ENCODE results near the gene SPTSSA. TPM values are rescaled to one million over a fixed set of nuclear protein-coding genes. Genes with fewer than 3 reads are reported as not detected.

SPTSSA gene
- total and polyA plus RNA-seq, 10 of the 15 experiments (the other 5 are each of a cell fraction or from before 2014, with no cell fraction given): 9.3 to 37.7 (median 21.0) TPM

- ChIA-PET SMC1A (ENCODE audit: uncharacterized antibody, unreplicated experiment) (no interaction called here), RAD21 (ENCODE audit: unreplicated experiment) (no interaction called here), POLR2A (no interaction called here), CTCF (no interaction called here)
- Histone ChIP-seq H2AFZ (ENCODE audit: control insufficient read depth, low read depth, low read length) (no peak overlapping the region), H3K27me3 (replicated peaks in 1 of 2; ENCODE audit: control insufficient read depth in 2 of 2, insufficient read depth in 2 of 2, low read length in 1 of 2) (no peaks in the 10 kb centered on the region), H3K36me3 (ENCODE audit: control insufficient read depth in 2 of 2, insufficient read depth in 2 of 2, low read length in 1 of 2) (no peaks in the 10 kb centered on the region), H3K4me1 (ENCODE audit: control insufficient read depth, insufficient read depth, low read length) (no peaks in the 10 kb centered on the region), H3K9me3 (replicated peaks; ENCODE audit: control insufficient read depth, insufficient read depth, low read length) (no peaks in the 10 kb centered on the region), H3K9ac (ENCODE audit: control insufficient read depth, insufficient read depth, low read length) (no peak overlapping the region), H3K79me2 (ENCODE audit: control insufficient read depth, insufficient read depth, low read length) (no peaks in the 10 kb centered on the region), H3K4me2 (ENCODE audit: control insufficient read depth, insufficient read depth) (no peak overlapping the region), H4K20me1 (ENCODE audit: control insufficient read depth, insufficient read depth) (no peaks in the 10 kb centered on the region), H3K27ac (ENCODE audit: control insufficient read depth, insufficient read depth) (no peak overlapping the region), H3K4me3 (no peak overlapping the region)
- FAIRE-seq (no peak), DNase-seq (ENCODE audit: low read depth, low spot score) (no peak), ATAC-seq (no peak)
- in situ Hi-C loops (cut with MboI): no loop called here
- 0% methylated on average over 2 of the region's 2 CpGs for WGBS (ENCODE audit: insufficient coverage, insufficient replicate concordance, low lambda C conversion rate, missing lambda C conversion rate)
- intact Hi-C loops (cut with micrococcal nuclease; ENCODE audit: unreplicated experiment): no loop called here
- BruUV-seq (replicated peaks): no TSS peak
- TF ChIP-seq, protein P1, sequence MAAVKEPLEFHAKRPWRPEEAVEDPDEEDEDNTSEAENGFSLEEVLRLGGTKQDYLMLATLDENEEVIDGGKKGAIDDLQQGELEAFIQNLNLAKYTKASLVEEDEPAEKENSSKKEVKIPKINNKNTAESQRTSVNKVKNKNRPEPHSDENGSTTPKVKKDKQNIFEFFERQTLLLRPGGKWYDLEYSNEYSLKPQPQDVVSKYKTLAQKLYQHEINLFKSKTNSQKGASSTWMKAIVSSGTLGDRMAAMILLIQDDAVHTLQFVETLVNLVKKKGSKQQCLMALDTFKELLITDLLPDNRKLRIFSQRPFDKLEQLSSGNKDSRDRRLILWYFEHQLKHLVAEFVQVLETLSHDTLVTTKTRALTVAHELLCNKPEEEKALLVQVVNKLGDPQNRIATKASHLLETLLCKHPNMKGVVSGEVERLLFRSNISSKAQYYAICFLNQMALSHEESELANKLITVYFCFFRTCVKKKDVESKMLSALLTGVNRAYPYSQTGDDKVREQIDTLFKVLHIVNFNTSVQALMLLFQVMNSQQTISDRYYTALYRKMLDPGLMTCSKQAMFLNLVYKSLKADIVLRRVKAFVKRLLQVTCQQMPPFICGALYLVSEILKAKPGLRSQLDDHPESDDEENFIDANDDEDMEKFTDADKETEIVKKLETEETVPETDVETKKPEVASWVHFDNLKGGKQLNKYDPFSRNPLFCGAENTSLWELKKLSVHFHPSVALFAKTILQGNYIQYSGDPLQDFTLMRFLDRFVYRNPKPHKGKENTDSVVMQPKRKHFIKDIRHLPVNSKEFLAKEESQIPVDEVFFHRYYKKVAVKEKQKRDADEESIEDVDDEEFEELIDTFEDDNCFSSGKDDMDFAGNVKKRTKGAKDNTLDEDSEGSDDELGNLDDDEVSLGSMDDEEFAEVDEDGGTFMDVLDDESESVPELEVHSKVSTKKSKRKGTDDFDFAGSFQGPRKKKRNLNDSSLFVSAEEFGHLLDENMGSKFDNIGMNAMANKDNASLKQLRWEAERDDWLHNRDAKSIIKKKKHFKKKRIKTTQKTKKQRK (IDR thresholded peaks at IDR 0.05; ENCODE audit: low read depth, low read length): no peak
- no peak for TF ChIP-seq ZBTB33 (IDR thresholded peaks at IDR 0.05)
- no peak for TF ChIP-seq BHLHE40 (IDR thresholded peaks at IDR 0.05; ENCODE audit: borderline replicate concordance in 1 of 2, low read depth in 2 of 2, low read length in 1 of 2)
- TF ChIP-seq LARP7 (IDR thresholded peaks at IDR 0.05): no peak
- TF ChIP-seq, protein P2, sequence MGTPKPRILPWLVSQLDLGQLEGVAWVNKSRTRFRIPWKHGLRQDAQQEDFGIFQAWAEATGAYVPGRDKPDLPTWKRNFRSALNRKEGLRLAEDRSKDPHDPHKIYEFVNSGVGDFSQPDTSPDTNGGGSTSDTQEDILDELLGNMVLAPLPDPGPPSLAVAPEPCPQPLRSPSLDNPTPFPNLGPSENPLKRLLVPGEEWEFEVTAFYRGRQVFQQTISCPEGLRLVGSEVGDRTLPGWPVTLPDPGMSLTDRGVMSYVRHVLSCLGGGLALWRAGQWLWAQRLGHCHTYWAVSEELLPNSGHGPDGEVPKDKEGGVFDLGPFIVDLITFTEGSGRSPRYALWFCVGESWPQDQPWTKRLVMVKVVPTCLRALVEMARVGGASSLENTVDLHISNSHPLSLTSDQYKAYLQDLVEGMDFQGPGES (IDR thresholded peaks at IDR 0.05): no peak
- TF ChIP-seq TARDBP (IDR thresholded peaks at IDR 0.05; ENCODE audit: borderline replicate concordance): no peak
- TF ChIP-seq, protein P3, sequence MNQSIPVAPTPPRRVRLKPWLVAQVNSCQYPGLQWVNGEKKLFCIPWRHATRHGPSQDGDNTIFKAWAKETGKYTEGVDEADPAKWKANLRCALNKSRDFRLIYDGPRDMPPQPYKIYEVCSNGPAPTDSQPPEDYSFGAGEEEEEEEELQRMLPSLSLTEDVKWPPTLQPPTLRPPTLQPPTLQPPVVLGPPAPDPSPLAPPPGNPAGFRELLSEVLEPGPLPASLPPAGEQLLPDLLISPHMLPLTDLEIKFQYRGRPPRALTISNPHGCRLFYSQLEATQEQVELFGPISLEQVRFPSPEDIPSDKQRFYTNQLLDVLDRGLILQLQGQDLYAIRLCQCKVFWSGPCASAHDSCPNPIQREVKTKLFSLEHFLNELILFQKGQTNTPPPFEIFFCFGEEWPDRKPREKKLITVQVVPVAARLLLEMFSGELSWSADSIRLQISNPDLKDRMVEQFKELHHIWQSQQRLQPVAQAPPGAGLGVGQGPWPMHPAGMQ (IDR thresholded peaks at IDR 0.05; ENCODE audit: borderline replicate concordance): no peak
- no peak for TF ChIP-seq SREBF2 (IDR thresholded peaks at IDR 0.05; ENCODE audit: low read length)
- TF ChIP-seq ZNF274 (IDR thresholded peaks at IDR 0.05; ENCODE audit: insufficient read depth, insufficient read length): no peak
- no peak for TF ChIP-seq POU2F2 (IDR thresholded peaks at IDR 0.05; ENCODE audit: borderline replicate concordance, low read depth, low read length)
- no peak for TF ChIP-seq NFXL1 (IDR thresholded peaks at IDR 0.05; ENCODE audit: borderline replicate concordance)
- no peak for TF ChIP-seq CBX5 (IDR thresholded peaks at IDR 0.05; ENCODE audit: low read depth)
- TF ChIP-seq, protein P4, sequence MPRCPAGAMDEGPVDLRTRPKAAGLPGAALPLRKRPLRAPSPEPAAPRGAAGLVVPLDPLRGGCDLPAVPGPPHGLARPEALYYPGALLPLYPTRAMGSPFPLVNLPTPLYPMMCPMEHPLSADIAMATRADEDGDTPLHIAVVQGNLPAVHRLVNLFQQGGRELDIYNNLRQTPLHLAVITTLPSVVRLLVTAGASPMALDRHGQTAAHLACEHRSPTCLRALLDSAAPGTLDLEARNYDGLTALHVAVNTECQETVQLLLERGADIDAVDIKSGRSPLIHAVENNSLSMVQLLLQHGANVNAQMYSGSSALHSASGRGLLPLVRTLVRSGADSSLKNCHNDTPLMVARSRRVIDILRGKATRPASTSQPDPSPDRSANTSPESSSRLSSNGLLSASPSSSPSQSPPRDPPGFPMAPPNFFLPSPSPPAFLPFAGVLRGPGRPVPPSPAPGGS (IDR thresholded peaks at IDR 0.05; ENCODE audit: borderline replicate concordance, insufficient read depth, low read depth, low read length, poor library complexity, severe bottlenecking): no peak
Measured at GRCh38 chr14:34404416-34404815, 57.6 kb downstream of the SPTSSA start.
